H1 (cell line): ENCODE measurements around the gene HACD3. TPM values are rescaled to one million over a fixed set of nuclear protein-coding genes. Genes with fewer than 3 reads are reported as not detected.

Source experiments
- BRCA1 ChIP-seq: IDR thresholded peaks from 2 replicates; pipeline ENCODE4 v1.6.1; 2012; ENCODE audit warnings: low read depth, low read length, improper control_type of control experiment
- CEBPB ChIP-seq: IDR thresholded peaks from 2 replicates; pipeline ENCODE4 v1.6.1; 2012; ENCODE audit warnings: low read depth, low read length
- polyA plus RNA-seq, 7 experiments: library from polyadenylated mRNA; depleted of rRNA in 3 of 7; stranded (reverse) in 5 of 7; unstranded in 2 of 7; fragments of >200 nt in 5 of 7; fragments of 200-250 nt in 2 of 7; gene quantifications; 1 replicate in 5 of 7; 2 replicates in 1 of 7; 4 replicates in 1 of 7; pipeline versions ENCODE4 v1.2.1 to v1.2.3, GENCODE V29; 2011 to 2013; ENCODE audit warnings: missing spikeins in 2 of 7, mixed read lengths in 2 of 7
- total RNA-seq: library from RNA; stranded (reverse); fragmentation: NEBNext Ultra II Directional; extraction: Animal tissue kit (Norgen Biotek cat#: 25700); gene quantifications from 2 replicates; pipeline ENCODE4 v1.2.1, GENCODE V29; 2021

Gene HACD3
- total and polyA plus RNA-seq, 2 of the 8 experiments (the other 6 are each of a cell fraction or from before 2014, with no cell fraction given) = 78.8 to 120 TPM

GRCh38 chr15:65583701-65584100, 53.4 kb downstream of the HACD3 start (continued):
- TF ChIP-seq BRCA1 (no peak), CEBPB (no peak)
